Ishikawa (cell line): ENCODE results near the gene MOGAT1.

Experiments used
- CREB1 ChIP-seq: IDR thresholded peaks from 2 replicates; pipeline ENCODE4 v1.6.1; 2012; ENCODE audit warnings: low read depth
- EP300 ChIP-seq: IDR thresholded peaks from 2 replicates; pipeline ENCODE4 v1.6.1; 2012; ENCODE audit warnings: borderline replicate concordance
- FOXM1 ChIP-seq: IDR thresholded peaks from 2 replicates; pipeline ENCODE4 v1.6.1; 2012; ENCODE audit warnings: low read depth, borderline replicate concordance
- TCF12 ChIP-seq: IDR thresholded peaks from 2 replicates; pipeline ENCODE4 v1.6.1; 2012; ENCODE audit warnings: low read depth
- TF ChIP-seq, protein P1 (sequence below): IDR thresholded peaks from 2 replicates; pipeline ENCODE4 v1.6.1; 2012; ENCODE audit warnings: low read depth, mild to moderate bottlenecking
- TF ChIP-seq, protein P2 (sequence below): IDR thresholded peaks from 2 replicates; pipeline ENCODE4 v1.6.1; 2012

DNA sequence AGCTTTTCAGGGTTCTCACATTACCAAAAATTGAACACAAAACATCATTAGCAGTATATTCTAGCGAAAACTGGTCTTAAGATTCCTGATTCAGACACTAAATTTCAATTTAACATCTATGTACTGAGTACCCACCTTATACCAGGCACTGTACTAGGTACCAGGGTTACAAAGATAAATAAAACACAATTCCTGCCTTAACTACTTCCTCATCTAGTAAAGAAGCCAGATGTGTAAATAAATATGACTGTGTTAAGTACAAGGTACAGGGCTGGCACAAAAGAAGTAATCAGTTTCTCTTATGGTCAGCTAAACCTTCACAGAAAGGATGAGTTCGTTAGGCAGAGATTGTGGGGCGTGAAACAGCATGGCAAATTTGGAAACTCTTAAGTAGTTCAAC, 21.7 kb upstream of the MOGAT1 start:
- TF ChIP-seq, protein P1, sequence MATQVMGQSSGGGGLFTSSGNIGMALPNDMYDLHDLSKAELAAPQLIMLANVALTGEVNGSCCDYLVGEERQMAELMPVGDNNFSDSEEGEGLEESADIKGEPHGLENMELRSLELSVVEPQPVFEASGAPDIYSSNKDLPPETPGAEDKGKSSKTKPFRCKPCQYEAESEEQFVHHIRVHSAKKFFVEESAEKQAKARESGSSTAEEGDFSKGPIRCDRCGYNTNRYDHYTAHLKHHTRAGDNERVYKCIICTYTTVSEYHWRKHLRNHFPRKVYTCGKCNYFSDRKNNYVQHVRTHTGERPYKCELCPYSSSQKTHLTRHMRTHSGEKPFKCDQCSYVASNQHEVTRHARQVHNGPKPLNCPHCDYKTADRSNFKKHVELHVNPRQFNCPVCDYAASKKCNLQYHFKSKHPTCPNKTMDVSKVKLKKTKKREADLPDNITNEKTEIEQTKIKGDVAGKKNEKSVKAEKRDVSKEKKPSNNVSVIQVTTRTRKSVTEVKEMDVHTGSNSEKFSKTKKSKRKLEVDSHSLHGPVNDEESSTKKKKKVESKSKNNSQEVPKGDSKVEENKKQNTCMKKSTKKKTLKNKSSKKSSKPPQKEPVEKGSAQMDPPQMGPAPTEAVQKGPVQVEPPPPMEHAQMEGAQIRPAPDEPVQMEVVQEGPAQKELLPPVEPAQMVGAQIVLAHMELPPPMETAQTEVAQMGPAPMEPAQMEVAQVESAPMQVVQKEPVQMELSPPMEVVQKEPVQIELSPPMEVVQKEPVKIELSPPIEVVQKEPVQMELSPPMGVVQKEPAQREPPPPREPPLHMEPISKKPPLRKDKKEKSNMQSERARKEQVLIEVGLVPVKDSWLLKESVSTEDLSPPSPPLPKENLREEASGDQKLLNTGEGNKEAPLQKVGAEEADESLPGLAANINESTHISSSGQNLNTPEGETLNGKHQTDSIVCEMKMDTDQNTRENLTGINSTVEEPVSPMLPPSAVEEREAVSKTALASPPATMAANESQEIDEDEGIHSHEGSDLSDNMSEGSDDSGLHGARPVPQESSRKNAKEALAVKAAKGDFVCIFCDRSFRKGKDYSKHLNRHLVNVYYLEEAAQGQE: no peak
- TF ChIP-seq CREB1 (no peak), TCF12 (no peak), FOXM1 (no peak), EP300 (no peak)
- TF ChIP-seq, protein P2, sequence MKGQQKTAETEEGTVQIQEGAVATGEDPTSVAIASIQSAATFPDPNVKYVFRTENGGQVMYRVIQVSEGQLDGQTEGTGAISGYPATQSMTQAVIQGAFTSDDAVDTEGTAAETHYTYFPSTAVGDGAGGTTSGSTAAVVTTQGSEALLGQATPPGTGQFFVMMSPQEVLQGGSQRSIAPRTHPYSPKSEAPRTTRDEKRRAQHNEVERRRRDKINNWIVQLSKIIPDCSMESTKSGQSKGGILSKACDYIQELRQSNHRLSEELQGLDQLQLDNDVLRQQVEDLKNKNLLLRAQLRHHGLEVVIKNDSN: no peak
